AG09319 (cell line): ENCODE results near the gene PGGHG.

ENCODE experiments used
- DNase-seq: peaks from one replicate; pipeline ENCODE4 v3.0.0-alpha.2; 2010; ENCODE audit warnings: low read depth; ENCODE audit errors: extremely low read depth
- TF ChIP-seq, protein P1 (sequence below): IDR thresholded peaks from 2 replicates; pipeline ENCODE4 v1.5.1; 2011; ENCODE audit warnings: low read depth, mild to moderate bottlenecking, inconsistent platforms, low read length, moderate library complexity

Gene PGGHG

GRCh38 chr11:298406-299065 is 9.6 kb downstream of the PGGHG start:
- TF ChIP-seq, protein P1, sequence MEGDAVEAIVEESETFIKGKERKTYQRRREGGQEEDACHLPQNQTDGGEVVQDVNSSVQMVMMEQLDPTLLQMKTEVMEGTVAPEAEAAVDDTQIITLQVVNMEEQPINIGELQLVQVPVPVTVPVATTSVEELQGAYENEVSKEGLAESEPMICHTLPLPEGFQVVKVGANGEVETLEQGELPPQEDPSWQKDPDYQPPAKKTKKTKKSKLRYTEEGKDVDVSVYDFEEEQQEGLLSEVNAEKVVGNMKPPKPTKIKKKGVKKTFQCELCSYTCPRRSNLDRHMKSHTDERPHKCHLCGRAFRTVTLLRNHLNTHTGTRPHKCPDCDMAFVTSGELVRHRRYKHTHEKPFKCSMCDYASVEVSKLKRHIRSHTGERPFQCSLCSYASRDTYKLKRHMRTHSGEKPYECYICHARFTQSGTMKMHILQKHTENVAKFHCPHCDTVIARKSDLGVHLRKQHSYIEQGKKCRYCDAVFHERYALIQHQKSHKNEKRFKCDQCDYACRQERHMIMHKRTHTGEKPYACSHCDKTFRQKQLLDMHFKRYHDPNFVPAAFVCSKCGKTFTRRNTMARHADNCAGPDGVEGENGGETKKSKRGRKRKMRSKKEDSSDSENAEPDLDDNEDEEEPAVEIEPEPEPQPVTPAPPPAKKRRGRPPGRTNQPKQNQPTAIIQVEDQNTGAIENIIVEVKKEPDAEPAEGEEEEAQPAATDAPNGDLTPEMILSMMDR: no peak
- no peak for DNase-seq

DNA sequence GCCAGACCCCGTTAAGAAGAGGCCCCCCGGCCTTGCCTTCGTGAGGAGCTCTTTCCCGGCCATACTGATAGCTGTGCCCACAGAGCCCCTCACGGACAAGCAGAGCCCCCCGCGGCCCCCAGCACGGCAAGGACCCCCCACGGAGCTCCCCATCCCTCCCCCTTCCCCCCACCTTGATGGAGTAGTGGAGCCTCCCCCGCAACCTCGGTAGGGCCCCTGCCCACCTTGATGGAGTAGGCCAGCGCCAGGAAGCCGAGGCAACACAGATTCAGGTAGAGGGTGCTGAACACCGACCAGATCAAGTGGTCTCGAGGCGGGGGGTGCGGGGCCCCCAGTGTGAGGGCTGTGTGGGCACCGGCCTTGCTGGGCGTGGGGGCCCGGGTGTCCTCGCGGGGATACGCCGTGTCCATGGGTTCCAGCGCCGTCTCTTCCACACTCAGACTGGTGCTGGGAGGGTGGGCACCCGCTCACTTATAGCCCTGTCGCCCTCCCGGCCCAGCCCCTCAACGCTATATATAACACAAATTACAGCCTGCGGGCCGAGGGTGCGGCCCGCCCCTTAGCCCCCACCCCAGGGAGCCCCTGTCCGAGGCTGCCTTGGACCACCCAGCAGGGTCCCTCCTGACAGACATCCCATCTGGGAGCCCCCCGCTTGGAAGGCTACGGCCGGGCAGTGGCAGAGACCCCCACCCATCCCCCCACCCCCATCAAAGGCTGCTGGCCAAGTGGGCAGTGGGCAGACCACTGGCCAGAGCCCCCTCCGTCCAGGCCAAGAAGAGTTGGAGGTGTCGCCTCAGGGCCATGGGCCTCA is 10.4 kb downstream of the PGGHG start, which contains the start of gene IFITM5:
Gene IFITM5, minus strand, starts transcription at position 446 of the 811 bp plus-strand sequence. Its CDS starts 36 bp downstream, at position 410.
- DNase-seq: no peak
- TF ChIP-seq, protein P1: no peak

DNA sequence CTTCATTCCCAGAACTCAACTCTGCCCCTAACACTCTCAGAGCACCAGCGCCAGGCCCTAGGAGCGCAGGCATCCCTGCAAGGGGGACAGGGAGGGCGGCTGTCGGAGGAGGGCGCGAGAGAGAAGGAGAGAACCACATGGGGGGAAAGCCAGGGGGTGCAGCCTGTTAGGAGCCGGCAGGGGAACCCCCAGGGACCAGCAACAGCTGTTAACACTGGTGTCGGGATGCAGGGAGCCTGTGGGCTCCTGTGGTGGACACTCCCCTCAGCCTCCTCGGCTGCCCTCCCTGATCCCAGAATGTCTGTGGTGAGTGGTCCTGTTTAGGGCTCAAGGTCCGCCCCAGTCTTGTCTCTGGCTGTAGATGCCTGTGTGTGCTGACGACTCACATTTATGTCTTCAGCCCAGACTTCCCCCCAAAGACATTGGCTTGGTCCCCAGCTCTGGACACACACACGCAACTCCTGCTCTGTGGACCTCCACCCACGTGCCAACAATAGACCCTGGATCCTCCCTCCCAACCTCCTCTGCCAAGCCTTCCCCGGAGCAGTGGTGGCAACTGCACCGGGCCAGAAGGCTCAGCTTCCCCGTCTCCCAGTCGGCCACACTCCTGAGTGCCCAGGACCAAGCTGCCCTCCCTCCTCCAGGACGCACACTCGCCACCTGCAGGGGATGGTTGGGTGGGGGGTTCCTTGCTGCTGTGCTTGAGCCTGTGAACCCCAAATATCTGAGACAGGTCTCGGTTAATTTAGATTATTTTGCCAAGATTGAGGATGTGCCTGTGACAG is 11.2 kb downstream of the PGGHG start:
- TF ChIP-seq, protein P1: peak; percentile 18; the same call in 1 of the 2 replicates
- DNase-seq: no peak

- DNase-seq: no peak
- TF ChIP-seq, protein P1: no peak
These were observed 14.4 kb downstream of the PGGHG start for GRCh38 chr11:303363-303762.

DNA sequence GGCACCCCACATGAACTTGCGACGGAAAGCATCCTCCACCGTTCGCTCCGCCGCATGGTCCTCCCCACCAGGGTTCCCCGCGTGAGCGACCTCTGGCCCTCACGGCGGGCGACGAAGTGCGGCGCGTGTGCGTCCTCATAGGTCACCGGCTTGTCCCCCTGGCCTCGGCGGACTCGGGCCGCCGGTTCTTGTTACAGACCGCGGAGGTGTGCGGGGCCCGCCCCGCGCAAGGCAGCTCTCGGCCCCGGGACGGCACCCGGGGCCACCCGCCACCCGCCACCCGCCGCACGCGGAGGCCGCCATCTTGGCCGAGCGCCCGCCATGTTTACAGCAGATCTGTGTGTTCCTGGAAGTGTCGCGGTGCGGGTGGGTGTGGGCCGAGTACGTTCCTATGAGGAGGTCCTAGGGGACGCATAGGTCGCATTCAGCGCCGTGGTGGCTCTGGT is 15.2 kb downstream of the PGGHG start:
- DNase-seq: no peak
- TF ChIP-seq, protein P1: no peak

DNA sequence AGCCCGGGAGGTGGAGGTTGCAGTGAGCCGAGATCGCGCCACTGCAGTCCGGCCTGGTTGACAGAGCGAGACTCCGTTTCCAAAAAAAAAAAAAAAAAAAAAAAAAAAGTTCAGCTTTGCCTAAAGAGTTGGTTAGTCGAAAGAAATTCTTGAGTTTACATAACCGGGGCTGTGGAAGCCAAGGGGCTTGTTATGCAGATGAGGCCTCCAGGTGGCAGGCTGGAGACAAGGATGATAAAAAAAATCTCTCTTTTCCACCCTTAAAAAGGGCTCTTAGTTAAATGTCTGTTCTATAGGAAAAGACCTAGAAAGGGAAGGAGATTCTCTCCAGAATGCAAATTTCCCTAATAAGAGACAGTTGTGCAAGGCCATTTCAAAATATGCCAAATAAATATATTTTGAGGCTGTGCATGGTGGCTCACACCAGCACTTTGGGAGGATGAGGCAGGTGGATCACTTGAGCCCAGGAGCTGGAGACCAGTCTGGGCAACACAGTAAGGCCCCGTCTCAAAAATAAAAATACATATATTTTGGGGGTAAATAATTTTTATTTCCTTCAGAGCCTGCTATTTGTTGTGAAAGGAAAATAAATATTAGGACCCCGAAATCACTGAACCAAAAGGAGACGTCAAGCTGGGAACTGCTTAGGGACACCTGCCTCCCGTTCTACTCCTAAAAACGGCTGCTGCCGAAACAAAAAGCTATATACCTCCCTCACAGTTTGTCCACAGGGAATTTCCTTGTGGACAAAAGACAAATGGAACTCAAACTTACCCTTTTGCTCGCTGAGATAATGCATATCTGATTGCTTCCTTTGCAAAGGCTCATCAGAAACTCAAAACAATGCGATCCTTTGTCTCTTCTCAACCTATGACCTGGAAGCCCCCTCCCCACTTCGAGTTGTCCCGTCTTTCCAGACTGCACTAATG is 16.3 kb downstream of the PGGHG start:
- peak; percentile 67 for DNase-seq
- TF ChIP-seq, protein P1: peak; percentile 76
